Astrocyte (in vitro differentiated cells and primary cell): ENCODE results near the gene VASN. TPM values are rescaled to one million over a fixed set of nuclear protein-coding genes. Genes with fewer than 3 reads are reported as not detected.

ENCODE experiments used
- DNase-seq: peaks from one replicate; pipeline ENCODE4 v3.0.0-alpha.2; 2010; ENCODE audit warnings: low read depth
- FAIRE-seq: peaks from 2 replicates; lab custom pipeline; 2011; peaks lifted over from hg19 to GRCh38; lab: Jason Lieb, UNC
- H2AFZ ChIP-seq: 2 replicates; pipeline ENCODE4 v1.6.0; 2012; ENCODE audit warnings: low read depth, low read length, inconsistent platforms
- H3K27ac ChIP-seq: 2 replicates; pipeline ENCODE4 v1.5.1; 2011; ENCODE audit warnings: low read depth, low read length, inconsistent platforms
- H3K27me3 ChIP-seq: 2 replicates; pipeline ENCODE4 v1.6.0; 2011; ENCODE audit warnings: low read length, inconsistent platforms; ENCODE audit not compliant: insufficient read depth
- H3K36me3 ChIP-seq: 2 replicates; pipeline ENCODE4 v1.5.1; 2011; ENCODE audit warnings: low read length, inconsistent platforms; ENCODE audit not compliant: insufficient read depth
- H3K4me1 ChIP-seq: 2 replicates; pipeline ENCODE4 v1.5.1; 2011; ENCODE audit warnings: low read length, inconsistent platforms; ENCODE audit not compliant: insufficient read depth
- H3K4me2 ChIP-seq: 2 replicates; pipeline ENCODE4 v1.6.0; 2012; ENCODE audit warnings: low read length, inconsistent platforms
- H3K4me3 ChIP-seq: 2 replicates; pipeline ENCODE4 v1.5.1; 2011; ENCODE audit warnings: low read depth, mild to moderate bottlenecking, low read length, inconsistent platforms; ENCODE audit not compliant: insufficient read depth
- H3K79me2 ChIP-seq: 2 replicates; pipeline ENCODE4 v1.6.0; 2012; ENCODE audit warnings: mild to moderate bottlenecking, low read length, inconsistent platforms; ENCODE audit not compliant: insufficient read depth
- H3K9ac ChIP-seq: 2 replicates; pipeline ENCODE4 v1.6.0; 2012; ENCODE audit warnings: mild to moderate bottlenecking, low read length, inconsistent platforms
- H3K9me3 ChIP-seq: 2 replicates; pipeline ENCODE4 v1.5.1; 2012; ENCODE audit warnings: low read depth, mild to moderate bottlenecking, low read length, inconsistent platforms; ENCODE audit not compliant: insufficient read depth
- H4K20me1 ChIP-seq: 2 replicates; pipeline ENCODE4 v1.6.0; 2012; ENCODE audit warnings: low read length, inconsistent platforms; ENCODE audit not compliant: insufficient read depth
- H3K27ac Mint-ChIP-seq: one replicate; pipeline ENCODE4 v1.8.0; 2021; ENCODE audit warnings: mild to moderate bottlenecking, mixed read lengths; ENCODE audit not compliant: unreplicated experiment
- H3K27me3 Mint-ChIP-seq: one replicate; pipeline ENCODE4 v1.8.0; 2021; ENCODE audit warnings: low read depth, mixed read lengths; ENCODE audit not compliant: unreplicated experiment
- H3K36me3 Mint-ChIP-seq: one replicate; pipeline ENCODE4 v1.8.0; 2021; ENCODE audit warnings: low read depth, mixed read lengths; ENCODE audit not compliant: unreplicated experiment
- H3K4me1 Mint-ChIP-seq: one replicate; pipeline ENCODE4 v1.8.0; 2021; ENCODE audit warnings: low read depth, mixed read lengths; ENCODE audit not compliant: unreplicated experiment
- H3K4me3 Mint-ChIP-seq: one replicate; pipeline ENCODE4 v1.8.0; 2021; ENCODE audit warnings: mild to moderate bottlenecking, moderate library complexity, mixed read lengths; ENCODE audit not compliant: unreplicated experiment
- H3K9me3 Mint-ChIP-seq: one replicate; pipeline ENCODE4 v1.8.0; 2021; ENCODE audit warnings: mild to moderate bottlenecking, mixed read lengths; ENCODE audit not compliant: unreplicated experiment
- EZH2 ChIP-seq: IDR thresholded peaks from 2 replicates; pipeline ENCODE4 v1.6.1; 2012; ENCODE audit warnings: mild to moderate bottlenecking, low read length, inconsistent platforms; ENCODE audit not compliant: insufficient read depth
- total RNA-seq: library from RNA; stranded (reverse); gene quantifications from 2 replicates; pipeline ENCODE4 v1.2.1, GENCODE V29; 2021
- TF ChIP-seq, protein P1 (sequence below): IDR thresholded peaks from 2 replicates; pipeline ENCODE4 v1.5.1; 2011; ENCODE audit warnings: low read depth, mild to moderate bottlenecking, inconsistent platforms, low read length, moderate library complexity; ENCODE audit not compliant: insufficient read depth

The VASN gene
- total RNA-seq, 1 donor from 2014 or later, result 32.0 TPM

DNA sequence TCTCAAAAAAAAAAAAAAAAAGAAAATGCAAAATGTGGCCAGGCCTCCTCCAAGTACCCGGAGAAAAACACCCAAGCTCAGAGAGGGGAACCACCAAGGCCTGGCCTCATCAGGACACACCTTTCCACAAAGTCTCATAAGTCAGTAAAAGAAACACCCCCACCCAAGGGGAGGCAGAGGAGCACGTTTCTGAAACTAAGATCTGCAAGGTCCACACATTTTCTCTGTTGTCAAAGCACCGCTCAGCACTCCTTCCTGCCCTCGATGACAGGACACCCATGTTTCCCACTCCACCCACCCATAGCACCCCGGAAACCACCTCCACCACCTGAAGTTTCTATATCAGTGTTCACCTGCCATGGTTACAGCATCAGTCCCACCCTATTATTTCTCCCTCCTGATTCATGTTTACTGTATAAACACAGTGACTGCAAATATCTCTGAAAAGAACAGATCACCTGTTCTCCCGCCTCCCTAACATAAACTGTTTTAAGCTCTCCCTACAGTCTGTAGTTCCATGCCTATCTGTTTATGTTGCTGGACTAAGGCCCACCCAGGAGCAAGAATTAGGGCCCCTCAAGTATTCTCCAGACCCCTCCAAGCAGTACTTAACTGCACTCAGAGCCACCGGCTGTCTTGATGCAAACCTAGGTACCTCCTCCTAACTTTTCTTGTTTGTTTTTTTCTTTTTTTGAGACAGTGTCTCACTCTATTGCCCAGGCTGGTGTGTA is 42.7 kb downstream of the VASN start:
- no peak overlapping the region for H3K27ac ChIP-seq
- H2AFZ ChIP-seq, result no peak overlapping the region
- peaks cover 3% of the 10 kb centered on the region for H3K27me3 Mint-ChIP-seq
- H3K4me2 ChIP-seq, result no peak overlapping the region
- TF ChIP-seq, protein P1, sequence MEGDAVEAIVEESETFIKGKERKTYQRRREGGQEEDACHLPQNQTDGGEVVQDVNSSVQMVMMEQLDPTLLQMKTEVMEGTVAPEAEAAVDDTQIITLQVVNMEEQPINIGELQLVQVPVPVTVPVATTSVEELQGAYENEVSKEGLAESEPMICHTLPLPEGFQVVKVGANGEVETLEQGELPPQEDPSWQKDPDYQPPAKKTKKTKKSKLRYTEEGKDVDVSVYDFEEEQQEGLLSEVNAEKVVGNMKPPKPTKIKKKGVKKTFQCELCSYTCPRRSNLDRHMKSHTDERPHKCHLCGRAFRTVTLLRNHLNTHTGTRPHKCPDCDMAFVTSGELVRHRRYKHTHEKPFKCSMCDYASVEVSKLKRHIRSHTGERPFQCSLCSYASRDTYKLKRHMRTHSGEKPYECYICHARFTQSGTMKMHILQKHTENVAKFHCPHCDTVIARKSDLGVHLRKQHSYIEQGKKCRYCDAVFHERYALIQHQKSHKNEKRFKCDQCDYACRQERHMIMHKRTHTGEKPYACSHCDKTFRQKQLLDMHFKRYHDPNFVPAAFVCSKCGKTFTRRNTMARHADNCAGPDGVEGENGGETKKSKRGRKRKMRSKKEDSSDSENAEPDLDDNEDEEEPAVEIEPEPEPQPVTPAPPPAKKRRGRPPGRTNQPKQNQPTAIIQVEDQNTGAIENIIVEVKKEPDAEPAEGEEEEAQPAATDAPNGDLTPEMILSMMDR, result no peak
- no peak for TF ChIP-seq EZH2
- H3K4me1 ChIP-seq, result peaks cover 21% of the 10 kb centered on the region
- no peak overlapping the region for H3K9ac ChIP-seq
- H3K27me3 ChIP-seq, result no peaks in the 10 kb centered on the region
- peaks cover 8% of the 10 kb centered on the region for H3K36me3 Mint-ChIP-seq
- H3K9me3 ChIP-seq, result no peaks in the 10 kb centered on the region
- H3K9me3 Mint-ChIP-seq, result no peaks in the 10 kb centered on the region
- no peak overlapping the region for H3K4me3 ChIP-seq
- H3K4me1 Mint-ChIP-seq, result peaks cover 4% of the 10 kb centered on the region
- DNase-seq (no peak), FAIRE-seq (no peak)
- H3K79me2 ChIP-seq, result peaks cover 29% of the 10 kb centered on the region
- peaks cover 57% of the 10 kb centered on the region for H4K20me1 ChIP-seq
- H3K4me3 Mint-ChIP-seq, result peak overlapping the region; percentile 90
- H3K36me3 ChIP-seq, result no peaks in the 10 kb centered on the region
- peak overlapping the region; percentile 44 for H3K27ac Mint-ChIP-seq

DNA sequence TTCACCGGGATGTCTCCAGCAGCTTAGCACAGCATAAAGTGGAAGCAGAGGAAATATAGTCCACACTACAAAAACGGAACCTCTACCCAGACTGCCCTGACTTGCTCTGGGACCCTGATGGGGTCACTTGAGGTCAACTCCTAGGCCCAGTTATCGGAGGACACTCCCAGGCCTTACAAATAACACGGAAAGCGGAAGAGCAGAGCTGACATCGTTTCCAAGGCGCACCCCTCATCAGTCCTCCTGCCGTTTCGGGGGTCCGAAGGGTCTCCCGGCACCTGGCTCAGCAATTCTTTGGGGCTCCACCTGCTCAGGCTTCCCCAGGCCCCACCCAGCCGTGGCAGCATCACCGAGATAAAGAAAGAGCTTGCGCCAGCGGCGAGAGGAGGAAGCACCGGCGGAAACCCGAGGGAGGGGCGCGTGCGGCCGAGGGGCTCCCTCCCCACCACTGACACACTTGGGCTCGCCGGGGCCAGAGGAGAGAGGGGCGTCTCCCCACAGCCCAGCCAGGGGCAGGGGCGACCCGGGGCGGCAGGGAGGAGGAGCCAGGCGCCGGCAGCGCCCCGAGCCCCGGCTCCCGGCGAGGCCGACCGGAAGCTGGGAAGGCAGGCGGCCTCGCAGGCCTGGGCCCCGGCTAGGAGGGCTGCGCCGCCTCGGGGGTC is 44.0 kb downstream of the VASN start:
- H3K36me3 ChIP-seq, result no peaks in the 10 kb centered on the region
- H3K4me1 ChIP-seq, result peaks cover 16% of the 10 kb centered on the region
- H3K4me1 Mint-ChIP-seq, result peaks cover 4% of the 10 kb centered on the region
- H3K4me2 ChIP-seq, result peak overlapping the region; percentile 89
- DNase-seq (no peak), FAIRE-seq (no peak)
- H3K4me3 ChIP-seq, result peak overlapping the region; percentile 68
- H3K36me3 Mint-ChIP-seq, result peaks cover 6% of the 10 kb centered on the region
- H2AFZ ChIP-seq, result peak overlapping the region; percentile 74
- no peaks in the 10 kb centered on the region for H3K9me3 ChIP-seq
- peaks cover 44% of the 10 kb centered on the region for H4K20me1 ChIP-seq
- no peak for TF ChIP-seq EZH2
- TF ChIP-seq, protein P1, result no peak
- H3K27me3 ChIP-seq, result no peaks in the 10 kb centered on the region
- peak overlapping the region; percentile 67 for H3K27ac Mint-ChIP-seq
- H3K4me3 Mint-ChIP-seq, result peak overlapping the region; percentile 90
- no peaks in the 10 kb centered on the region for H3K9me3 Mint-ChIP-seq
- H3K27me3 Mint-ChIP-seq, result peaks cover 5% of the 10 kb centered on the region
- no peak overlapping the region for H3K27ac ChIP-seq
- H3K79me2 ChIP-seq, result peaks cover 29% of the 10 kb centered on the region
- peak overlapping the region; percentile 81 for H3K9ac ChIP-seq
